Esophagus muscularis mucosa (tissue), 4 donors: Measurements from ENCODE around the gene RPL39.

Source experiments
- CTCF ChIP-seq, 3 experiments: fragments of 200-600 bp in 2 of 3; fragments of 450-650 bp in 1 of 3; sonication (generic) in 2 of 3; IDR thresholded peaks; one replicate each; pipeline ENCODE4 v1.5.1; 2017 to 2019; ENCODE audit warnings: antibody characterized with exemption in 3 of 3, mild to moderate bottlenecking in 2 of 3, moderate library complexity in 1 of 3
- EP300 ChIP-seq: sonication (generic); formaldehyde crosslinking; IDR thresholded peaks from one replicate; pipeline ENCODE4 v1.6.1; 2017; ENCODE audit warnings: antibody characterized with exemption
- POLR2A ChIP-seq: fragments of 450-650 bp; IDR thresholded peaks from one replicate; pipeline ENCODE4 v1.6.1; 2017; ENCODE audit warnings: antibody characterized with exemption, moderate library complexity, mild to moderate bottlenecking, low read depth

GRCh38 chrX:119763181-119763580, 28.2 kb downstream of the RPL39 start:
- TF ChIP-seq EP300 (no peak), CTCF (IDR thresholded peaks at IDR 0.05) (no peak), POLR2A (no peak)
